Sigmoid colon (tissue), 4 donors: ENCODE measurements around the gene EMID1.

ENCODE experiments used
- CTCF ChIP-seq, 4 experiments: fragments of 450-650 bp in 3 of 4; fragments of 200-600 bp in 1 of 4; IDR thresholded peaks; one replicate each; pipeline ENCODE4 v1.5.1; 2016 to 2019; ENCODE audit warnings: antibody characterized with exemption in 4 of 4, mild to moderate bottlenecking in 3 of 4, moderate library complexity in 2 of 4
- EP300 ChIP-seq, 4 donors: sonication (generic); formaldehyde crosslinking; IDR thresholded peaks; one replicate each; pipeline ENCODE4 v1.6.1; 2017; ENCODE audit warnings: antibody characterized with exemption in 4 of 4
- POLR2AphosphoS5 ChIP-seq, 4 donors: sonication (generic); formaldehyde crosslinking; IDR thresholded peaks; one replicate each; pipeline ENCODE4 v1.6.1; 2017; ENCODE audit warnings: antibody characterized with exemption in 4 of 4

GRCh38 chr22:29195118-29195963, 10.4 kb upstream of the EMID1 start:
- no peak for TF ChIP-seq POLR2AphosphoS5 (IDR thresholded peaks at IDR 0.05)
- no peak for TF ChIP-seq CTCF (IDR thresholded peaks at IDR 0.05)
- TF ChIP-seq EP300 (IDR thresholded peaks at IDR 0.05), result no peak
